Activated T-cell treated with anti-CD3 and anti-CD28 coated beads, Interleukin-2, amount 50 U/mL, for 48 hours (primary cell): ENCODE measurements around the gene EEF1AKMT4.

Experiments
- DNase-seq, 2 experiments: peaks; one replicate each; pipeline ENCODE4 v3.0.0-alpha.2; 2020

Gene EEF1AKMT4

DNA sequence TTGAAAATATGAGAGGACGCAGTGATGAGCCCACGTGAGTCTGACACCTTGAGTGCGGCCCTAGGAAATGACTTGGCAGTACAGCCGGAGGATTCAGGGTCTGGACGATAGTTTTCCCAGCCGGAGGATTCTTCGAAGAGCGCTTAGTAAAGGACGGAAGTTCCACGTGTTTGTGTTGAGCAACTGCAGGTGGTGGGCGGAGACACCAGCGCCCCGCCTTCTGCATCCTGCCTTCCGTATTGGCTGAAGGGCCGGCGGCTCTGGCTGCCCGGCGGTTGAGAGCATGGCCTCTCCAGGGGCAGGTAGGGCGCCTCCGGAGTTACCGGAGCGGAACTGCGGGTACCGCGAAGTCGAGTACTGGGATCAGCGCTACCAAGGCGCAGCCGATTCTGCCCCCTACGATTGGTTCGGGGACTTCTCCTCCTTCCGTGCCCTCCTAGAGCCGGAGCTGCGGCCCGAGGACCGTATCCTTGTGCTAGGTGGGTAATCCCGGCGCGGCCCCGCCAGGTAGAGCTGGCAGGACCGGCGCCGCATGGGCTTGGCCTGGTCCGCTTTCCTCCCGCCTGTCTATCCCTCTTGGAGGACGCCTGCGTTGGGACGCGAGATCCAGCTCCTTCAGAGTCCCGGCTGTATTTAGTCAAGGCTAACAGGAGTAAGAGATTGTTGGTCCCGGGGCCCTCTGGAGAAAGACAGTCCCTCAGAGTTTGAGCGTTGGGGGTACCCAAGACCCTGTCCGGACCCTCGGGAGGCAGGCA, at the start of gene EEF1AKMT4:
Gene EEF1AKMT4 (plus strand): TSS at position 261 of the 755 bp plus-strand sequence. CDS start 23 bp downstream, at position 284.
- peak; percentile 94 to 97 for DNase-seq

DNA sequence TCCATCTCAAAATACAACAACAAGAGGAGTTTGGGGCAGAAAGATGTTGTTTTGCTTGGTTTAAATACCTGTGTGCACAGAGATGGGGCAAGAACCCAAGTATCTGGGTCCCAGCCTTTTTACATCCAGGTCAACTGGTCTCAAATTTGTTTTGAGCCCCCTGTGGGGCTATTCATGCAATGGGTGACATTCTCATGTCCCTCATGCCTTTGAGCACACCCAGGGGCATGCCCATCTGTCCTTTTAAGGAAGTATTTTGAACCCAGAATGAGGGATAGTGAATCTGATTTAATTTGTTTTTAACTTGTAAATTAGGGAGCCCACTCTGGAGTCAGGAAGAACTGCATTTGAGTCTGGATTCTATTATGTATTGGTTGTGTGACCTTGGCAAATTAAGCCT, 48.6 kb upstream of the EEF1AKMT4 start:
- DNase-seq = no peak

DNA sequence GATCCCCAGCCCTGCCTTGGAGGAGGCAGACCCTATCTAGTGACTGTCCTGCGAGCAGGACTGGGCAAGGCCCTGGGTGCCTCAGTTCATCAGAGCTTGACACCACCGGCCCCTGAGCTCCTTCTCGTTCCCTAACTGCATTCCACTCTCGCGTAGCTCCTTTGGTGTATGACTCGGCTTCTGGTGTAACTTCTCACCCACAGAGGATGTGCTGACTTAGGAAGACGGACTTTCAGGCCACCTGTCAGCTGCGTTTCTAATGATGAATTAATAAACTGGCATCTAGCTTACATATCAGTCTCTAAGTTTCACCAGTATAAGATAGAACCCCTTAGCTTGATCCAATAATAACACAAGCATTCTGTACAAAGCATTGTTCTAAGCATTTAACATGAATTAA, 45.9 kb upstream of the EEF1AKMT4 start:
- DNase-seq = no peak

DNA sequence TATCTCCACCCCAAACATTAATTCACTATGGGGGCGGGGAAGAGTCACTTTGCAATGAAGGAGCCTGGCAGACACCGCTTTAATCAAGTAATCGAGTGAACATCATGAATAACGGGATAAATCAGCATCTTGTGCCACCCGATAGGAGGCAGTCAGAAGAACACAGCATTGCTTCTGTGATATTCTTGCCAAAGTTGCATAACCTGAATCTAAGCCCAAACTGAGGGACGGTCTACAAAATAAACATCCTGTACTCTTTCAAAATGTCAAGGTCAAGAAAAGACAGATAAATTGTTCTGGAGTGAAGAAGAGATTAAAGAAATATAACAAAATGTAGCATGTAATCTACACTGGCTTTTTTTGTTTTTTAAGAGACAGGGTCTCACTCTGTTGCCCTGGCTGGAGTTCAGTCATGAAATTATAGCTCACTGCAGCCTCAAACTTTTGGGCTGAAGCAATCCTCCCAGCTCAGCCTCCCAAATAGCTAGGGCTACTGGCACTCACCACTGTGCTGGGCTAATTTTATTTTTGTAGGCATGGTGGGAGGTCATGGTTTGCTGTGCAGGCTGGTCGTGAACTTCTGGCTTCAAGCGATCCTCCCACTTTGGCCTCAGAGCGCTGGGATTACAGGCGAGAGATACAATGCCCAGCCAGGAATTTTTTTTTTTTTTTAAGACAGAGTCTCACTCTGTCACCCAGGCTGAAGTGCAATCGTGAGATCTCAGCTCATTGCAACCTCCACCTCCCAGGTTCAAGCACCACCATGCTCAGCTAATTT, 40.1 kb upstream of the EEF1AKMT4 start:
- no peak for DNase-seq

DNA sequence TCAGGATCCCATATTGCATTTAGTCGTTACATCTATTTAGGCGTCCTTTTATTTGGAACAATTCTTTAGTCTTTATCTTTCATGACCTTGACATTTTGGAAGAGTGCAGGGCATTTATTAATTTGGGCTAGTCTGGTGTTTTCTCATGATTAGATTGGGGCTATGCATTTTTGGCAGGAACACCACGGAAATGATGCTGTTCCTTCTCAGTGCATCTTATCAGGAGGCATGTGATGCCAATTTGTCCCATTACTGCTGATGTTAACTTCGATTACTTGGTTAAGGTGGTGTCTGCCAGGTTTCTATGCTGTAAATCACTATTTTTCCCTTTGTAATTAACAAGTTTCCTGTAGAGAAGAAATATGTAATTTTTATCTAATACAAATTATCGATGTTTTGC, 38.2 kb upstream of the EEF1AKMT4 start:
- no peak for DNase-seq

DNA sequence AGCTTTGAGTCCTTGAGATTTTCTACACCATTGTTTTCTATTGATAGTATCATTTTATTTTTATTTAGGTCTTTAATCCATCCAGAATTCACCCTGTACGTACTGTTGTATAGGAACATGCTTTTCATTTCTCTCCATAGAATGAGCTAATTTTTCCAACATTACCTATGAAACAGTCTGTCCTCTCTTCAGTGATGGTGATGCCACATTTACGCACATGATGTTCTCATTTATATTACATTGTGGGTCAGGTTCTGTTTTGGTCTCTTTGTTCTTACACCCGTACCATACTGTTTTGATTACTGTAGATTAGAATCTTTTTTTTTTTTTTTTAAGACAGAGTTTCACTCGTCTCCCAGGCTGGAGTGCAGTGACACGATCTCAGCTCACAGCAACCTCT, 37.8 kb upstream of the EEF1AKMT4 start:
- DNase-seq = no peak

DNA sequence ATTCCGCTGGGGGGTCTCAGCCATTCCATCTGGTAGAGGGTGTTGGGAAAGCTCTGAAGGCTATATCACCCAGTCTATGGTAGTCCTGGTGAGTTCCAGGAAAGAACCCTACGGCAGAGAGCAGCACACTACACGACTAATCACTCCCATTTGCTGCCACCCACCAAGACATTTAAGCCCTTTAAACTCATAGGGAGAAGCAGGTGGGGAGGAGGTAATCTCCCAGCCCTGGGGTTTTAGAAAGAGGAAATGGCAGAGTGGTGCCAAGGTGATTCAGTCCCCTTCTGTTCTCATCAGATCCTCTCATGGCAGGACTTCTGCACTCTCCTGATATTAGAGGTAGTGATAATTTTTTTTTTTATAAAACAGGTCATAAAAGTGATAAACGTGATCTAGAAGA, 30.7 kb upstream of the EEF1AKMT4 start:
- DNase-seq = no peak

DNA sequence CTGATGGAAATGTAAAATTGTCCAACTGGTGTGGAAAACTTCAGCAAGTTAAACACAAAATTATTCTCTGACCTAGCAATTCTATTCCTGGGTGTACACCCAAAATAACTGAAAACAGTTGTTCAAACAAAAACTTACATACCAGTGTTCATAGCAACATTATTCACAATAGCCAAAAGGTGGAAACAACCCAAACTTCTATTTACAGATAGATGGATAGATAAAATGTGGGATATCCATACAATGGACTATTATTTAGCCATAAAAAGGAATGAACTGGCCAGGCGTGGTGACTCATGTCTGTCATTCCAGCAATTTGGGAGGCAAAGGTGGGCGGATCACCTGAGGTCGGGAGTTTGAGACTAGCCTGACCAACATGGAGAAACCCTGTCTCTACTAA, 27.0 kb upstream of the EEF1AKMT4 start:
- no peak for DNase-seq

DNA sequence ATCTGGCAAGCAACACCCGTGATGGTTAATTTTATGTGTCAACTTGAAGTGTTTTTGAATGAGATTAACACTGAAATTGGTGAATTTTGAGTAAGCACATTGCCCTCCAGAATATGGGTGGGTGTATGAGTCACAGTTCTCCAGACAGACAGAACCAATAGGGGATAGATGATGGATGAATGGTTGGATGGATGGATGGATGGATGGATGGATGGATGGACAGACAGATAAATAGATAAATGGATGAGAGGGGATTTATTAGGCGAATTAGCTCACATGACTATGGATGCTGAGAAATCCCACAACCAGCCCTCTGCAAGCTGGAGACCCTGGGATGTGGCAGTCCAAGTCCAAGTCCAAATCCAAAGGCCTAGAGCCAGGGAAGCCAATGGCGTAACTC, 25.5 kb upstream of the EEF1AKMT4 start:
- no peak for DNase-seq

DNA sequence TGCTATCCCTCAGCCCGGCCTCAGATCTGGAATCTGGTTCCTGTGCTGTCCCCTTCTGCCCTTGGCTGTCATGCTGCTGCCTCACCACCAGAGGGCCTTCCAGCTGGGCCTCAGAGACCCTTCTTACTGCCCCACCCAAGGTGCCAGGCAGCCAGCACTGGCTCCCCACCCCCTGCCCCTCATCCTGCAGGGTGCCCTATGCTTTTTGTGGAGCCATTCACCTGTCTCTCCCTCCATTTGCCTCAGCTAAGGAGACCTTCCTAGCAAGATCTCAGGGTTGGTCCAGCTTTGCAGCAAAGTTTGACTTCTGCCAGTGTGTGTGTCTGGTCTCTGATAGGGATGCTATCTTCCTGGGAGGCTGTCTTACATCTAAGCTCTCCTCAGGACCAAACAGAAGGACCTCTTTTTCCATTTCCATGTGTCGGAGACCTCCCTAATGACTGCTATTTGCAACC, 22.0 kb upstream of the EEF1AKMT4 start:
- peak; percentile 68 to 75 for DNase-seq

DNA sequence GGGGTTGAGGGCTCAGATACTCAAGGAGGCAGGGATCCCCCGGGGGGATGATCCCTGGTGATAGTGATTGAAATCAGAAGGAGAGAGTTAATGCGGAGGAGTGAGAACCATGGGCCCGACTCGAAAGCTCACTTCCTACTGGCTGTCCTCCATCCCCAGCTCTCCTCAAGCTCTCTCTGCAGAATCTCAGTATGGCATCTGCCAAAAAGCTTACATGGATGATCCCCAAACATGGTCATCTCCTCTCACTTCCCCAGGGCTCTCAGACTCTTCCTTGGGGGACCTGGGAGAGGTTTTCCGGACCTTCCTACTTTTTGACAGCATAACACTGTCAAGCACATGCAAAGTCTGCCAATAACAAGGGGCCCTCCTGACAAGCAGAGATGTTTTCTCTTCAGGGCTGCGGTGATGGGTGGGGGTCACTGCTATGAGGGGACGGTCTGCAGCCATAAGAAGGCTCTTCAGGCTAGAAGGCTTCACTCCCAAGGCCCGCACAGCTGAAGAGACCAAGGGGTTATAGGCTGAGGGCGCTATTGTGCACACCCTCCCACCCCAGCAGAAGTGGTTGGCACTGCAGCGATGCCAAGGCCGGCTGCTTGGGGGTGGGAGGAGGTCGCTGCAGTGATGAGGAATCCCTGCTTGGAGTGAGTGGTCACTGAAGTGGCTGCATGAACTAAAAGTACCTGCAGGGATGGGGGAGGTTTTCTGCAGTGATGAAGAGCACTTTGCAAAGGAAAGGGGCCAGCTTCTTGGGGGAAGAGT, 20.9 kb upstream of the EEF1AKMT4 start:
- DNase-seq = no peak

DNA sequence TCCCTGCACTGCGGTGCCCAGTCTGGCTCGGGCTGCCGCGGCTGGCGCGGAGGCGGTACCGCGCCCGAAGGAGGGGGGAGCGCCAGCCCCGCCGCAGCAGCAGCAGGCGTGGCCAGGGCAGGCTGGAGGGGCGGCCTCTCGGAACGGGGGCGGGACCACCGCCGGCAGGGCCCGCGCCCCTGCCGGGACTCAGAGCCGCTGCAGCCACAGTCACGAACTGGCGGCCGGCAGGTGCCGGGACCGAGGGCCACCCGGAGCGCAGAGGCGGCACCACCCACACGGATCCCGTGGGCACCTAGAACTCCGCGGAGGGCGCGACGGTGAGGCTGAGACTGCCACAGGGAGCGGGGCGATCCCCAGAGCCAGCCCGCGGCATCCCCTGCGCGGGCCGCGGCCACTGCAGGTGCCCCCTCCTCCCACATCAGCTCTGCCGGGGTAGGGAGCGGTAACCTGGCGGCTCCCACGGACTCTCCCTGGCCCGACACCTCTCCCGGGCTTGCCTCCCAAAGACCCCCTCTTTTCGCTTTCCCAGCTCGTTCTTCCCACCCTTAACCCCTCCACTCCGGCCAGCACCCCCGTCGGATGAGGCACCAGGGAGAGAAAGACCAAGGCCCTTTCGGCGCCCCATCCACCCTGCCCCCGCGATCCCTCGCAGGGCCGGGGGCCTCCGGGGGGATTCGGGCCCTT, 19.9 kb upstream of the EEF1AKMT4 start, which contains the start of gene VWA5B2:
Gene VWA5B2 (plus strand): TSS at position 192 of the 687 bp plus-strand sequence. CDS start 944 bp downstream, outside the sequence.
- DNase-seq = peak; percentile 72 to 83

DNA sequence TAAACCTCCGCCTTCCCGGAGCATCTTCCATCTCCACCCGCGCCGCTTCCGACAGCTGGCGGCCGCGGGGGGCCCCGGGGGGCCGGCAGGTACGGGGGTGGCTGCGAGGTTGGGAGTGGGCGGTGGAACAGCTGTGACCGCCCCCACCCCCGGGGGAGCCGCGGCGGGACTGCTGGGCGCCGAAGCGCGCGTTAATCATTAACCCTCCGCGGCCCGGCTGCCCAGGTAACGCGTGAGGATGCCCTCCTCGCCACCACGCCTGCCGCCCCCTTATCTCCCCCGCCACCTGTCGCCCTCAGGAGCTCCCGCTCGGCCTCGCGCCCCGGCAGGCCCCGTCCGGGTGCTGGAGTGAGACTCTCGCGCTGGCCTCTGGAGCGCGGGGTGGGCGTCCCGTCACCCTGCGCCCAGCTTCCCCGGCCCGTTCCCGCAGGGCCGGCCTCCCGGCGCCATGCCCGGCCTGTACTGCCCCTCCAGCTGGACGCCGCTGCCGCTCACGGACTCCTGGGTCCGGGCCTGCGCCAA, 19.3 kb upstream of the EEF1AKMT4 start:
- peak in 1 of 2 experiments; percentile 28 for DNase-seq

DNA sequence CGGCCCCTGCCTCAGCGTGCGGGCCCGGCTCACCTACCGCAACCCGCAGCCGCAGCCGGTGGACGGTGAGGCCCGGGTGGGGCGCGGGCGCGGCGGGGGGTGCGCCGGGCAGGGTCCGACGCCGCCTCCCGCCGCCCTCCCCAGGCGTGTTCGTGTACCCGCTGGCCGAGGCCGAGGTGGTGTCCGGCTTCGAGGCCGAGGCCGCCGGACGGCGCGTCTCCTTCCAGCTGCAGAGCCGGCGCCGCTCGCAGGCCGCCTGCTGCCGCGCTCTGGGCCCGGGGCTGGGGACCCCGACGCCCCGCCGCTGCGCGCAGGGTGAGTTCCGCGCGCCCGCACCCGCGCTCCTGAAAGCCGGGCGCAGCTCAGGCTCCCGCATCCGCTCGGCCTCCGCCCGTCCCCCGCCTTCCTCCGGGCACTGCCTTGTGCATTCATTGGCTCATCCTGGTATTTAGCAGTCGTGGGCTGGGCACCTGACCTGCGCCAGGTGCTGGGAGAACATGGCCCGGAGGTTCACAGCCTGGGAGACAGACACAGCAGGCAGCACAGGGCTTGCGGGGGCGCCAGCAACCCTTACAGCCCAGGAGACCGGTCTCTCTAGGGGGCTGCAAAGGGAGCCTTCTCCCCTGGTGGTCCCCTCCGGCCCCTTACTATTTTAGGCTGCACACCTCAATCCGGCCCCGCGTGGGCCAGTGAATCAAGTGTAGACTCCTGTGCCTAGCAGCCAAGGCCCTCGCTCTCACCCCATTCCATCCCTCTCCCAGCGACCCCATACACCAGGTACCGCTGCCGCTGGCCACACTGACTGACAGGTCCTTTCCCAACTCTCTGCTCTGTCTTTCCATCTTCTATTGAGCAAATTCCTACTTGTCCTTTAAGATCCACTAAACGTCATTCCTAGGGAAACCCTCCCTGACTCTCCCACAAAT, 18.6 kb upstream of the EEF1AKMT4 start:
- no peak for DNase-seq

DNA sequence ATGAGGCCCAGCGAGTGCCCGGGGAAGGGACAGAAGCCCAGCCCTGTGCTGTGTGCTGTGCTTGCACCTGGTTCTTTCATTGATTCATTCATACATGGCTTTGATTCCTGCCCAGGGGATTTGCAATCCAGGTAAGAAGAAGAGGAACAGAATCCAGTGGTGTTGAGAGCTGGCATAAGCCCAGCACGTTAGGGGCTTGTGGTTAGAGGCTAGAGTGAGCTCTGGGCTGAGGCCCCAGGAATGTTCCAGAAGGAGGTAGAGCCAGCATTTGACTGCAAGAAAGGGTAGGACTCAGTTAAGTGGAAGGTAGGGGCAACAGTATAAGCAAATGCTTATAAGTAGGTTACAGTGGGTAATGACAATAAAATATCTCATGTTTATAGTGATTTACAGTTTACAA, 17.8 kb upstream of the EEF1AKMT4 start:
- DNase-seq = no peak

DNA sequence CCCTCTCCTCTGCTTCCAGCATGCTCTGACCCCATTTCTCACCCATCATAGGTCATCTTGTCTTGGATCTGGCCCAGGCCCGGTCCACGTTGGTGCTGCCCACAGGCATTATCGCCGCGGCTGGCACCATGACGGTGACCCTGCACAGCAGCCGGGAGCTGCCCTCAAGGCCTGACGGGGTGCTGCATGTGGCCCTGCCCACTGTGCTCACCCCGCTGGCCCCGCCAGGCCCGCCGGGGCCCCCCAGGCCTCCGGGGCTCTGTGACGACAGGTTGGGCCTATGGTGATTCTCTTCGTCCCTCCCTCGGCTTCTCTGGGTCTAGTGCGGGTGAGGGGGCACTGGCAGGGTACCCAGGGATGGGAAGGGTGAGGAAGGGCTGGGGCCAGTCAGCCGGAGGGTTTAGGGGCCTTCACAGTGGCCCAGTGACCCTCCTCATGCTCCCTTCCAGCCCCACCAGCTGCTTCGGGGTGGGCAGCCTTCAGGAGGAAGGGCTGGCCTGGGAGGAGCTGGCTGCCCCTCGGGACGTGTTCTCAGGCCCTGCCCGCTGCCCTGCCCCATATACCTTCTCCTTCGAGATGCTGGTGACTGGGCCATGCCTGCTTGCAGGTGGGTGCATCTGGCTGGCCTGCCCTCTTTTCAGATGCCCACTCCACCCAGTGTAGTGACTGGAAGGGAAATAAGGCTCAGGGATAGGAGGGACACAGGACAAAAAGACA, 16.2 kb upstream of the EEF1AKMT4 start:
- no peak for DNase-seq

DNA sequence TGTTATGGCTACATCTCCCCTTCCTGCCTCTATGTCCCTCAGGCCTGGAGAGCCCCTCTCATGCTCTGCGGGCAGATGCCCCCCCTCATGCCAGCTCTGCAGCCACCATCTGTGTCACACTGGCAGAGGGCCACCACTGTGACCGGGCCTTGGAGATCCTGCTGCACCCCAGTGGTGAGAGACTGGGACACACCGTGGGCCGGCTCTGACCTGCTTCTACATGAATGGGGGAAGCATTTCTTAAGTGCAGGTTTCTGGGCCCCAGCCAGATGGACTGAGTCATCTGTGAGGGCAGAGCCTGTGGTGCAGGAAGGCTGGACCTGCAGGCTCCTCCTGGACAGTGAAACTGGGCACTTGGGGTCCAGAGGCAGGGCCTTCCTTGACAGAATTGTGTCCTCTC, 15.2 kb upstream of the EEF1AKMT4 start:
- DNase-seq = no peak

DNA sequence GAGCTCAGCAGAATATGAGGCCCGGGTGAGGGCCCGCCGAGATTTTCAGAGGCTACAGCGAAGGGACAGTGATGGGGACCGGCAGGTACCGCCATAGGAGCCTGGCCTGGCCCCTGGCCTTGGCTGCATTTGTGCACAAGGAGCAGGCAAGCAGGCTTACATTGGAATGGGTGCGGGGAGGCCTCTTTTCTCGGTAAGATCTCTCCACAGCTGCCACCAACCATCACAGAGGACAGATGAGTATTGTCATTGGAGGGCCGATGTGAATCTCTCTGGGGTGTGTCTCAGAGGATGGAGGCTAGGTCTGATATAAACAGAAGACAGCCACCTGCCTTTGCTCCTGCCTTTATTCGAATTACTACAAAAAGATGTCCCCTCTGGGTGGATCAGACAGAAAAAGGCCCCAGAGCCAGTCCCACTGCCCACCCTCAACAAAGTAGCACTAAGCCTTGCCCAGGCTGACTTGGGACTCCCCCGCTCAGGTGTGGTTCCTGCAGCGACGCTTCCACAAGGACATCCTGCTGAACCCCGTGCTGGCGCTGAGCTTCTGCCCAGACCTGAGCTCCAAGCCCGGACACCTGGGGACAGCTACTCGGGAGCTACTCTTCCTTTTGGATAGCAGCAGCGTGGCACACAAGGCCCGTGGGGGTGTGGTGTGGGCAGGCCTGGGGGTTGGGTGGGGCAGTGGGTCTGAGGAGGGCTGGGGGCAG, 14.6 kb upstream of the EEF1AKMT4 start:
- DNase-seq = no peak

DNA sequence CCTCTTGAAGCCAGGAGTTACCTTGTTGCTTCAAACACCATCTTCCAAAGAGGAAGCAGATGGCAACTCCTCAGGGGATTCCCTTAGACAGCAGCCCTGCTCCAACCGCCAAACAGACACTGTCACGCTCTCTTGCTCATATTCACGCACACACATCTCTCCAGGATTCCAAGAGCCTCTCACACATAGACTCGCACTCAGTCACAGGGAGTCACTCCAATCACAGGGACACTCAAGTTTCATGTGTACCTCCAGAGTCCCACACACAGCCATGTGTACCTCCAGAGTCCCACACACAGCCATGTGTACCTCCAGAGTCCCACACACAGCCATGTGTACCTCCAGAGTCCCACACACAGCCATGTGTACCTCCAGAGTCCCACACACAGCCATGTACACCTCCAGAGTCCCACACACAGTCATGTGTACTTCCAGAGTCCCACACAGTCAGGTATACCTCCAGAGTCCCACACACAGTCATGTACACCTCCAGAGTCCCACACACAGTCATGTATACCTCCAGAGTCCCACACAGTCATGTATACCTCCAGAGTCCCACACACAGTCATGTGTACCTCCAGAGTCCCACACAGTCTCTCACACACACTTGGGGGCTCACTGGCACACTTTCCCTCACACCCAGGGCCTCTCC, 14.0 kb upstream of the EEF1AKMT4 start:
- no peak for DNase-seq
